Measurements from ENCODE around the gene C1RL. TPM values are rescaled to one million over a fixed set of nuclear protein-coding genes. Genes with fewer than 3 reads are reported as not detected.
"Not testable (repeated sequence)": the region's sequence is repeated elsewhere in the genome, so short reads cannot be mapped to it uniquely, and the experiment has no call there.

C1RL gene
- total RNA-seq, 1 experiment from 2014 or later: 17.7 TPM

DNA sequence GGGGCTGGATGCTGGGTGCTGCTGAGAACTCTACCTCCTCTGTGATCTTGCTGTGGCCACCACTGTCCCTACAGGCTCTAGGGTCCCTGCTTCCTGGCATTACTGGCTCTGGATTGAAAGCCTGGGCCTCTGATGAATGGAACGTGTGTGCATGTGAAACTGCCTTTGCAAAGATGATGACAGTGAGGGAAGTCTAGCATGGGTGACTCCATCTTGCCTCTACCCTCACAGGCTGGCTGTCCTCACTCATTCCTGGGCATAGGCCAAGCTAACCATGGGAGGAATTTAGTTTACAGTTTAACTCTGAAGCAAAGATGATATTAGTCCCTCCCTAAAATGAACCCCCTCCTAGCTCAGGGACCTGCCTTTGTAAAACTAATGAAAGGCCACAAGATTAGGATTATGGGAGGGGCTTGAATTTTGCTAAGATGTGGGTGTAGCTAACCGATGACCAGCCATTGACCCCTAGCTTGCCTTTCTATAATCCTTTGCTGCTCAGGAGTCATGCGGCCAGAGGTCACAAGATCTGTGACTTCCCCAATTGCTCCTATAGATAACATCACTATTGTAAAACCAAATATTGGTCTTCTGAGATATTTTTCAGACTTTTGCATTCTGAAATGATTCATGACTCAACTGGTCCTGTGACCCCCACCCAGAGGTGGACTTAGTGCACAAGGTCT is 50.7 kb downstream of the C1RL start:
- no peaks in the 10 kb centered on the region for H3K9me3 Mint-ChIP-seq
- no peak overlapping the region for H3K4me3 Mint-ChIP-seq
- no peak for TF ChIP-seq ZNF671 (CRISPR knock-in tag; IDR thresholded peaks at IDR 0.05)
- TF ChIP-seq FOXK1 (CRISPR knock-in tag; IDR thresholded peaks at IDR 0.05): no peak
- no peak for TF ChIP-seq SOX15 (CRISPR knock-in tag; IDR thresholded peaks at IDR 0.05)
- TF ChIP-seq, protein P1, sequence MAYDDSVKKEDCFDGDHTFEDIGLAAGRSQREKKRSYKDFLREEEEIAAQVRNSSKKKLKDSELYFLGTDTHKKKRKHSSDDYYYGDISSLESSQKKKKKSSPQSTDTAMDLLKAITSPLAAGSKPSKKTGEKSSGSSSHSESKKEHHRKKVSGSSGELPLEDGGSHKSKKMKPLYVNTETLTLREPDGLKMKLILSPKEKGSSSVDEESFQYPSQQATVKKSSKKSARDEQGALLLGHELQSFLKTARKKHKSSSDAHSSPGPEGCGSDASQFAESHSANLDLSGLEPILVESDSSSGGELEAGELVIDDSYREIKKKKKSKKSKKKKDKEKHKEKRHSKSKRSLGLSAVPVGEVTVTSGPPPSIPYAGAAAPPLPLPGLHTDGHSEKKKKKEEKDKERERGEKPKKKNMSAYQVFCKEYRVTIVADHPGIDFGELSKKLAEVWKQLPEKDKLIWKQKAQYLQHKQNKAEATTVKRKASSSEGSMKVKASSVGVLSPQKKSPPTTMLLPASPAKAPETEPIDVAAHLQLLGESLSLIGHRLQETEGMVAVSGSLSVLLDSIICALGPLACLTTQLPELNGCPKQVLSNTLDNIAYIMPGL (CRISPR knock-in tag; IDR thresholded peaks at IDR 0.05): no peak
- no peak for TF ChIP-seq GTF2I (CRISPR knock-in tag; conservative IDR thresholded peaks at IDR 0.05)
- TF ChIP-seq ATF1 (CRISPR knock-in tag; IDR thresholded peaks at IDR 0.05): no peak
- TF ChIP-seq ZNF317 (CRISPR knock-in tag; IDR thresholded peaks at IDR 0.05; ENCODE audit: borderline replicate concordance, low read depth): no peak
- TF ChIP-seq ZNF232 (CRISPR knock-in tag; IDR thresholded peaks at IDR 0.05): no peak
- TF ChIP-seq SMAD3 (CRISPR knock-in tag; IDR thresholded peaks at IDR 0.05; ENCODE audit: borderline replicate concordance): no peak
- no peak for TF ChIP-seq NR3C1 (CRISPR knock-in tag; conservative IDR thresholded peaks at IDR 0.05; ENCODE audit: low read depth)
- TF ChIP-seq, protein P2, sequence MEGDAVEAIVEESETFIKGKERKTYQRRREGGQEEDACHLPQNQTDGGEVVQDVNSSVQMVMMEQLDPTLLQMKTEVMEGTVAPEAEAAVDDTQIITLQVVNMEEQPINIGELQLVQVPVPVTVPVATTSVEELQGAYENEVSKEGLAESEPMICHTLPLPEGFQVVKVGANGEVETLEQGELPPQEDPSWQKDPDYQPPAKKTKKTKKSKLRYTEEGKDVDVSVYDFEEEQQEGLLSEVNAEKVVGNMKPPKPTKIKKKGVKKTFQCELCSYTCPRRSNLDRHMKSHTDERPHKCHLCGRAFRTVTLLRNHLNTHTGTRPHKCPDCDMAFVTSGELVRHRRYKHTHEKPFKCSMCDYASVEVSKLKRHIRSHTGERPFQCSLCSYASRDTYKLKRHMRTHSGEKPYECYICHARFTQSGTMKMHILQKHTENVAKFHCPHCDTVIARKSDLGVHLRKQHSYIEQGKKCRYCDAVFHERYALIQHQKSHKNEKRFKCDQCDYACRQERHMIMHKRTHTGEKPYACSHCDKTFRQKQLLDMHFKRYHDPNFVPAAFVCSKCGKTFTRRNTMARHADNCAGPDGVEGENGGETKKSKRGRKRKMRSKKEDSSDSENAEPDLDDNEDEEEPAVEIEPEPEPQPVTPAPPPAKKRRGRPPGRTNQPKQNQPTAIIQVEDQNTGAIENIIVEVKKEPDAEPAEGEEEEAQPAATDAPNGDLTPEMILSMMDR (IDR thresholded peaks at IDR 0.05): no peak
- no peak for TF ChIP-seq MXD4 (CRISPR knock-in tag; IDR thresholded peaks at IDR 0.05; ENCODE audit: borderline replicate concordance)
- TF ChIP-seq ZNF121 (CRISPR knock-in tag; IDR thresholded peaks at IDR 0.05): no peak
- TF ChIP-seq, protein P3, sequence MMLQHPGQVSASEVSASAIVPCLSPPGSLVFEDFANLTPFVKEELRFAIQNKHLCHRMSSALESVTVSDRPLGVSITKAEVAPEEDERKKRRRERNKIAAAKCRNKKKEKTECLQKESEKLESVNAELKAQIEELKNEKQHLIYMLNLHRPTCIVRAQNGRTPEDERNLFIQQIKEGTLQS (CRISPR knock-in tag; conservative IDR thresholded peaks at IDR 0.05): no peak
- ChIA-PET CTCF (interaction anchor here (1.0 to 2.7 kb wide), 5 partner anchors 40 to 106 kb away, joined by 3 to 7 read pairs (median 3); partner anchors contain the start of gene LPCAT3), POLR2A (no interaction called here)
- peaks cover 2% of the 10 kb centered on the region; the same call in 1 of the 2 replicates for H3K27me3 Mint-ChIP-seq (ENCODE audit: low read depth)
- no peak overlapping the region for H3K27ac Mint-ChIP-seq
- ATAC-seq (no peak), DNase-seq (ENCODE audit: low spot score) (no peak)
- H3K4me1 Mint-ChIP-seq: peaks cover 20% of the 10 kb centered on the region
- no peaks in the 10 kb centered on the region for H3K36me3 Mint-ChIP-seq

DNA sequence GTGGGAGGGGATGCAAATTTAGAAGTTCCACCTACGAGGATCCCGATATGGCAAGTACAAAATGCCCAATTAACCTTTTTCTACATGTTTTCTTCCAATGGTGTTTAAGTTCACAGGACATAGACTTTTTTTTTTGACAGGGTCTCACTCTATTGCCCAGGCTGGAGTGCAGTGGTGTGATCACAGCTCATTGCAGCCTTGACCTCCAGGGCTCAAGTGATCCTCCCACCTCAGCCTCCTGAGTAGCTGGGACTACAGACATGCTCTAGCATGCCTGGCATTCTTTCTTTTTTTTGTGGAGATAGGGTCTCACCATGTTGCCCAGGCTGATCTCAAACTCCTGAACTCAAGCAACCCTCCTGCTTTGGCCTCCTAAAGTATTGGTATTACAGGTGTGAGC is 53.3 kb downstream of the C1RL start:
- H3K27me3 Mint-ChIP-seq (ENCODE audit: low read depth); POLR2A ChIA-PET; H3K4me3 Mint-ChIP-seq; H3K27ac Mint-ChIP-seq; ATAC-seq; H3K36me3 Mint-ChIP-seq; H3K9me3 Mint-ChIP-seq; DNase-seq (ENCODE audit: low spot score): not testable (repeated sequence)
- TF ChIP-seq ZNF121 (CRISPR knock-in tag; IDR thresholded peaks at IDR 0.05): peak; percentile 40; the same call in 1 of the 2 replicates
- peaks cover 14% of the 10 kb centered on the region for H3K4me1 Mint-ChIP-seq
- CTCF ChIA-PET: interaction anchor here (0.6 to 2.7 kb wide), 4 partner anchors 12 to 88 kb away, joined by 3 to 7 read pairs (median 4); partner anchors contain the start of gene C1RL

DNA sequence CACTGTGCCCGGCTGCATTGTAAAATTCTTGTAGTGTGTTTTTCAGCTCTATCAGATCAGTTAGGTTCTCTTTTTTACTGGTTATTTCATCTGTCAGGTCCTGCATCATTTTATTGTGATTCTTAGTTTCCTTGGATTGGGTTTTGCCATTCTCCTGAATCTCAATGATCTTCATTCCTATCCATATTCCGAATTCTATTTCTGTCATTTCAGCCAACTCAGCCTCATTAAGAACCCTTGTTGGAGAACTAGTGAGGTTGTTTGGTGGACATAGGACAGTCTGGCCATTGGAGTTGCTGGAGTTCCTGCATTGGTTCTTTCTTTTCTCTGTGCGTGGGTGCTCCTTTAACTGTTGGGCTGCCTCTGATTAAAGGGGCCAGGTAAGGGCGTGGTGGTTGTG is 54.1 kb downstream of the C1RL start:
- peaks cover 5% of the 10 kb centered on the region; the same call in 1 of the 2 replicates for H3K9me3 Mint-ChIP-seq
- H3K4me3 Mint-ChIP-seq: no peak overlapping the region
- peaks cover 5% of the 10 kb centered on the region for H3K4me1 Mint-ChIP-seq
- H3K27me3 Mint-ChIP-seq (ENCODE audit: low read depth): peaks cover 6% of the 10 kb centered on the region; the same call in 1 of the 2 replicates
- H3K36me3 Mint-ChIP-seq: no peaks in the 10 kb centered on the region
- POLR2A ChIA-PET: no interaction called here
- TF ChIP-seq ELF4 (CRISPR knock-in tag; IDR thresholded peaks at IDR 0.05; ENCODE audit: low read depth) (no peak), ESRRA (CRISPR knock-in tag; IDR thresholded peaks at IDR 0.05; ENCODE audit: borderline replicate concordance) (no peak)
- no peak for ATAC-seq
- 0 out of 2 replicates have a peak overlapping the region, but pooled peaks have one; percentile 51 for H3K27ac Mint-ChIP-seq
- no peak for DNase-seq (ENCODE audit: low spot score)
- CTCF ChIA-PET: interaction anchor here (1.3 to 2.0 kb wide), 5 partner anchors 12 to 110 kb away, joined by 3 to 14 read pairs (median 4); no protein-coding TSS in a partner anchor

DNA sequence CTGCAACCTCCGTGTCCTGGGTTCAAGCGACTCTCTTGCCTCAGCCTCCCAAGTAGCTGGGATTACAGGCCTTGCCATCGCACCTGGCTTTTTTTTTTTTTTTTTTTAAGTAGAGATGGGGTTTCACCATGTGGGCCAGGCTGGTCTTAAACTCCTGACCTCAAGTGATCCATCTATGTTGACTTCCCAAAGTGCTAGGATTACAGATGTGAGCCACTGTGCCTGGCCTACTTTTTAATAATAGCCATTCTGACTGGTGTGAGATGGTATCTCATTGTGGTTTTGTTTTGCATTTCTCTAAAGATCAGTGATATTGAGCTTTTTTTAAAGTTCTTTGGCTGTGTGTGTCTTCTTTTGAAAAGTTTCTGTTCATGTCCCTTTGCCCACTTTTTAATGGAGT is 59.0 kb downstream of the C1RL start:
- H3K27ac Mint-ChIP-seq; H3K4me1 Mint-ChIP-seq; ATAC-seq; H3K27me3 Mint-ChIP-seq (ENCODE audit: low read depth); POLR2A ChIA-PET; H3K9me3 Mint-ChIP-seq; H3K36me3 Mint-ChIP-seq; DNase-seq (ENCODE audit: low spot score); H3K4me3 Mint-ChIP-seq: not testable (repeated sequence)
- CTCF ChIA-PET: interaction anchor here (0.9 kb wide), 1 partner anchor 138 kb away, joined by 3 read pairs; no protein-coding TSS in a partner anchor

DNA sequence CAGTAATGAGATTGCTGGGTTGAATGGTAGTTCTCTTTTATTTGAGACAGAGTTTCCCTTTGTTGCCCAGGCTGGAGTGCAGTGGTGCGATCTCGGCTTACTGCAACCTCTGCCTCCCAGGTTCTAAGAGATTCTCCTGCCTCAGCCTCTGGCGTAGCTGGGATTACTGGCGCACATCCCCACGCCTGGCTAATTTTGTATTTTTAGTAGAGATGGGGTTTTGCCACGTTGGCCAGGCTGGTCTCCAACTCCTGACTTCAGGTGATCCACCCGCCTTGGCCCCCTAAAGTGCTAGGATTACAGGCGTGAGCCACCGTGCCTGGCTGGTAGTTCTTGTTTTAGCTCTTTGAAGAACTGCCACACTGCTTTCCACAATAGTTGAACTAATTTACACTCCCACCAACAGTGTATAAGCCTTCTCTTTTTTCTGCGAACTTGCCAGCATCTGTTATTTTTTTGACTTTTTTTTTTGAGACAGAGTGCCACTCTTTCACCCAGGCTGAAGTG is 59.5 kb downstream of the C1RL start:
- H3K4me3 Mint-ChIP-seq; H3K27ac Mint-ChIP-seq; DNase-seq (ENCODE audit: low spot score); H3K9me3 Mint-ChIP-seq; ATAC-seq; POLR2A ChIA-PET; H3K27me3 Mint-ChIP-seq (ENCODE audit: low read depth); H3K36me3 Mint-ChIP-seq; H3K4me1 Mint-ChIP-seq: not testable (repeated sequence)
- CTCF ChIA-PET: interaction anchor here (1.3 kb wide), 1 partner anchor 13 kb away, joined by 3 read pairs; no protein-coding TSS in a partner anchor

Data from WTC11 (cell line).